Transverse colon (tissue), 4 donors: Measurements from ENCODE around the gene DPYD.

Experiments used
- CTCF ChIP-seq, 5 experiments: fragments of 200-600 bp in 3 of 5; fragments of 450-650 bp in 2 of 5; sonication (generic) in 3 of 5; IDR thresholded peaks; 1 replicate in 2 of 5; 2 replicates in 3 of 5; pipeline ENCODE4 v1.5.1; 2016 to 2017; ENCODE audit warnings: antibody characterized with exemption in 5 of 5, inconsistent platforms in 3 of 5, mild to moderate bottlenecking in 2 of 5, moderate library complexity in 1 of 5
- POLR2A ChIP-seq: fragments of 450-650 bp; IDR thresholded peaks from one replicate; pipeline ENCODE4 v1.6.1; 2016; ENCODE audit warnings: antibody characterized with exemption, mild to moderate bottlenecking, moderate library complexity
- POLR2AphosphoS5 ChIP-seq, 3 donors: sonication (generic); formaldehyde crosslinking; IDR thresholded peaks; one replicate each; pipeline ENCODE4 v1.6.1; 2016; ENCODE audit warnings: antibody characterized with exemption in 3 of 3

DNA sequence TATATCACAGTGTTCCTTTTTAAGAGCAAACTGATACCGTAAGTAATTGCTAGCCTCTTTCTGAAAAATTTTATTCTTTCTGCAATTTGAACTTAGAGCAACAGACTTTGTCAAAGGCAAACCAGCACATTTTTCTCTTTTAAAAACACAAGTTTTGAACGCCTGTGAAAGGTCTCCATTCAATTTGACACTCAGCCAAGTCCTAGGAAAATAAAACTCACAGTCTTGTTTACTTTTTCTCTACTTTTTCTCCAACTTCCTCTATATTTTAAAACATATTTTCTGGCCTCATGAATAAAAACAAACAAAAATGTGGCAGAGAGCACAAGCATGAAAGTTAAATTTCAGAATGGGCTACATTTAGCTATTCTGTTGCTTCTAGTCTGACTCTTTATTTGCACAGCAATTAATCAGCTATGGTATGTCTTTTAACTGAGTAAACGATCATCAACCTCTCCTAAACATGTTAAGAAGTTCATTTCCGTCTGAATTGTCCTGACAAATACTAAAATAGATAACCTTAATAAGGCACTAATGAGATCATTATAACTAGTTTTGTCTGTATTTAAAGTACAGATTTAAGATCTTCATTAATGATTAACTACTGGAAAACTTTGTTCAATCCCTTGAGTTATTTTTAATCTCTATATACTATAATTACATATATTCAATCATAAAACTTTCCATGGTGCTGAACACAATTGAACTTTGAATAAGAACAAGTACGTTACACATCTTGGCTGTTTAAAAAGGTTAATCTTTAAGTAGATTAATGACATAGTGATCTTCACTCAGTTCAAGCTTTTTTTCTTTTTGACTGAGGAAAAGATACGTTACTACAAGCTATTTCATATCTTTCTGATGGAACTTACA is 648.7 kb downstream of the DPYD start:
- no peak for TF ChIP-seq CTCF (IDR thresholded peaks at IDR 0.05)
- no peak for TF ChIP-seq POLR2AphosphoS5 (IDR thresholded peaks at IDR 0.05)
- TF ChIP-seq POLR2A, result no peak
